K562 (cell line): ENCODE measurements around the gene TIGD7. TPM values are rescaled to one million over a fixed set of nuclear protein-coding genes. Genes with fewer than 3 reads are reported as not detected.

ENCODE experiments used
- ARNT ChIP-seq, 2 experiments: fragments of 450-650 bp; IDR thresholded peaks; 2 replicates each; pipeline ENCODE4 v1.6.1; 2016; ENCODE audit warnings: mild to moderate bottlenecking in 1 of 2
- BRF1 ChIP-seq: IDR thresholded peaks from 3 replicates; pipeline ENCODE4 v1.6.1; 2011; ENCODE audit warnings: borderline replicate concordance, mild to moderate bottlenecking; ENCODE audit not compliant: insufficient read length; ENCODE audit errors: extremely low read depth
- DDX20 ChIP-seq: fragments of 450-650 bp; IDR thresholded peaks from 2 replicates; pipeline ENCODE4 v1.6.1; 2016; ENCODE audit warnings: missing genetic modification characterization, low read depth, mild to moderate bottlenecking, missing compliant biosample characterization, moderate library complexity
- EP400 ChIP-seq: fragments of 450-650 bp; IDR thresholded peaks from 2 replicates; pipeline ENCODE4 v1.6.1; 2017; ENCODE audit warnings: antibody characterized with exemption, mild to moderate bottlenecking, moderate library complexity
- ETV5 ChIP-seq: sonication (generic); formaldehyde crosslinking; IDR thresholded peaks from 2 replicates; pipeline ENCODE4 v1.4.0; 2020; ENCODE audit warnings: low read depth, mild to moderate bottlenecking, missing genetic modification reagents
- HEY1 ChIP-seq: fragments of 250-450 bp; sonication (Bioruptor Pico); IDR thresholded peaks from 2 replicates; pipeline ENCODE4 v1.5.0; 2020; ENCODE audit warnings: mild to moderate bottlenecking, moderate library complexity, borderline replicate concordance
- HNRNPH1 ChIP-seq: fragments of 200-400 bp; formaldehyde crosslinking; optimal IDR thresholded peaks from 2 replicates; pipeline ENCODE3; 2017; ENCODE audit warnings: low read depth, mild to moderate bottlenecking, low read length, moderate library complexity
- KLF6 ChIP-seq: fragments of 250-450 bp; sonication (Bioruptor Pico); IDR thresholded peaks from 2 replicates; pipeline ENCODE4 v1.4.0; 2020; ENCODE audit warnings: mild to moderate bottlenecking, moderate library complexity, borderline replicate concordance
- LARP7 ChIP-seq: fragments of 450-650 bp; IDR thresholded peaks from 2 replicates; pipeline ENCODE4 v1.6.1; 2016
- MTA3 ChIP-seq: fragments of 450-650 bp; formaldehyde crosslinking; IDR thresholded peaks from 2 replicates; pipeline ENCODE4 v1.6.1; 2017; ENCODE audit warnings: mild to moderate bottlenecking, borderline replicate concordance
- NCOA1 ChIP-seq: fragments of 450-650 bp; IDR thresholded peaks from 2 replicates; pipeline ENCODE4 v1.6.1; 2016; ENCODE audit warnings: low read depth
- PCBP1 ChIP-seq: fragments of 200-400 bp; formaldehyde crosslinking; IDR thresholded peaks from 2 replicates; pipeline ENCODE4 v1.6.1; 2018; ENCODE audit warnings: mild to moderate bottlenecking, low read depth, low read length; ENCODE audit not compliant: poor library complexity, severe bottlenecking
- SMAD1 ChIP-seq: fragments of 150-350 bp; IDR thresholded peaks from 2 replicates; pipeline ENCODE4 v1.6.1; 2014; ENCODE audit warnings: low read length, low read depth; ENCODE audit not compliant: partially characterized antibody
- SMAD2 ChIP-seq: fragments of 150-350 bp; IDR thresholded peaks from 2 replicates; pipeline ENCODE4 v1.6.1; 2014; ENCODE audit warnings: low read depth, mild to moderate bottlenecking, low read length
- TAF15 ChIP-seq: fragments of 200-400 bp; formaldehyde crosslinking; IDR thresholded peaks from 2 replicates; pipeline ENCODE4 v1.6.1; 2017; ENCODE audit warnings: mild to moderate bottlenecking, low read depth, low read length, moderate library complexity
- TEAD2 ChIP-seq: fragments of 450-650 bp; IDR thresholded peaks from 2 replicates; pipeline ENCODE4 v1.6.1; 2016; ENCODE audit warnings: missing genetic modification characterization, control low read depth, missing compliant biosample characterization
- ZNF436 ChIP-seq: fragments of 250-450, 450-650 bp; sonication (Bioruptor Pico); formaldehyde crosslinking; IDR thresholded peaks from 2 replicates; pipeline ENCODE4 v1.7.0; 2020; ENCODE audit warnings: mild to moderate bottlenecking
- polyA plus RNA-seq, 8 experiments: library from polyadenylated mRNA; depleted of rRNA in 4 of 8; stranded (reverse) in 5 of 8; unstranded in 3 of 8; fragments of >200 nt; fragmentation: Nextera tagmentation in 2 of 8; fragmentation: Illumina TruSeq in 1 of 8; extraction: Ambion mirVana in 2 of 8; extraction: Trizol in 1 of 8; gene quantifications; 2 replicates each; pipeline versions ENCODE4 v1.2.1 to v1.2.3, GENCODE V29; 2011 to 2014; ENCODE audit warnings: inconsistent platforms in 1 of 8, missing spikeins in 1 of 8
- total RNA-seq, 7 experiments: library from RNA; depleted of rRNA in 6 of 7; stranded (reverse); fragments of >200 nt in 6 of 7; fragmentation: Illumina TruSeq in 2 of 7; extraction: Trizol in 2 of 7; gene quantifications; 2 replicates each; pipeline versions ENCODE4 v1.2.1 to v1.2.3, GENCODE V29; 2011 to 2021; ENCODE audit warnings: low replicate concordance in 1 of 7
- TF ChIP-seq, protein P1 (sequence below): fragments of 450-650 bp; IDR thresholded peaks from 2 replicates; pipeline ENCODE4 v1.6.1; 2017; ENCODE audit warnings: antibody characterized with exemption, mild to moderate bottlenecking
- TF ChIP-seq, protein P2 (sequence below): sonication (generic); formaldehyde crosslinking; IDR thresholded peaks from 2 replicates; pipeline ENCODE4 v1.8.1; 2023; ENCODE audit warnings: mild to moderate bottlenecking, missing genetic modification reagents
- TF ChIP-seq, protein P3 (sequence below), 2 experiments: fragments of 450-650 bp; IDR thresholded peaks; 2 replicates each; pipeline ENCODE4 v1.6.1; 2016

TIGD7 gene
- total and polyA plus RNA-seq, 9 of the 15 experiments (the other 6 are each of a cell fraction or from before 2014, with no cell fraction given), result 0.84 to 10.7 (median 6.7) TPM

DNA sequence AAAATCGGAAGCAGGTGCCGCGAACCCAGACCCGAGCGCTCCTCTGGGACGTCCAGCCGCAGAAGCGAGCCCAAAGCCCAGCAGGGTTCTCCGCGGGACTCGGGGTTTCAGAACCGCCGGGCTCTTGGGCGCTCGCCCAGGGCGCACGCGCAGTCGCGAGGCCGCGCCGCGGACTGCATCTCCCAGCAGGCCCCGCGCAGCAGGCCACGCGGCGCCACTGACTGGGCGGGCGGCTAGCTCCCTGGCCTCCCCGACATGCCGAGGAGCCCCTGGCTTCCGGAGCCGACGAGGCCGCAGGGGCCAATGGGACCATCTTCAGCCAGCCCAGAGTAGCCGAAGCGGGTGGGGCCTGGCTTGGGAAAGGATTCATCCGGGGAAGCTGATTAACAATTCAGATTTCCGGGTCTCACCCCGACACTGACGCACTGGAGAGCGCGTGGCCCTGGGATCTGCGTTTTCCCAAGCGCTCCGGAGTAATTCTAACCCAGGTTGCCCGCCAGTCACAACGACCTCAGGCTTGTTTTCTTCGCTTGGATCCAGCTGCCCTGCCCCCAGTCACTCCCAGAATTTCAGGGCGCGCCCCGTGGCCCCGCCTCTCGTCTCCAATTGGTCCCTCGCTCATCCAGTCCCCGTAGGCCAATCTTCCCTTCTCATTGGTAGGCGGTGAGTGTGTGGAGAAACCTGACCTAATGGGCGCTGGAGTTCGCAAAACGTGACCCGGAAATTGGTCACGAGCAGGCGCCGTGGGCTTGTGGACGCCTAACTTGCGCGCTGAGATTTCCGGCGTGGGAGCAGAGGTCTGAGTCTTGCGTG is 22.3 kb downstream of the TIGD7 start, which contains the start of gene ZNF263 (continued):
- TF ChIP-seq SMAD2, result no peak
- no peak for TF ChIP-seq BRF1
- TF ChIP-seq EP400, result peak; percentile 96
- no peak for TF ChIP-seq TEAD2 (tag)
- peak; percentile 57; the same call in 1 of the 2 replicates for TF ChIP-seq ETV5 (CRISPR knock-in tag)
- TF ChIP-seq PCBP1, result no peak
- TF ChIP-seq, protein P1, sequence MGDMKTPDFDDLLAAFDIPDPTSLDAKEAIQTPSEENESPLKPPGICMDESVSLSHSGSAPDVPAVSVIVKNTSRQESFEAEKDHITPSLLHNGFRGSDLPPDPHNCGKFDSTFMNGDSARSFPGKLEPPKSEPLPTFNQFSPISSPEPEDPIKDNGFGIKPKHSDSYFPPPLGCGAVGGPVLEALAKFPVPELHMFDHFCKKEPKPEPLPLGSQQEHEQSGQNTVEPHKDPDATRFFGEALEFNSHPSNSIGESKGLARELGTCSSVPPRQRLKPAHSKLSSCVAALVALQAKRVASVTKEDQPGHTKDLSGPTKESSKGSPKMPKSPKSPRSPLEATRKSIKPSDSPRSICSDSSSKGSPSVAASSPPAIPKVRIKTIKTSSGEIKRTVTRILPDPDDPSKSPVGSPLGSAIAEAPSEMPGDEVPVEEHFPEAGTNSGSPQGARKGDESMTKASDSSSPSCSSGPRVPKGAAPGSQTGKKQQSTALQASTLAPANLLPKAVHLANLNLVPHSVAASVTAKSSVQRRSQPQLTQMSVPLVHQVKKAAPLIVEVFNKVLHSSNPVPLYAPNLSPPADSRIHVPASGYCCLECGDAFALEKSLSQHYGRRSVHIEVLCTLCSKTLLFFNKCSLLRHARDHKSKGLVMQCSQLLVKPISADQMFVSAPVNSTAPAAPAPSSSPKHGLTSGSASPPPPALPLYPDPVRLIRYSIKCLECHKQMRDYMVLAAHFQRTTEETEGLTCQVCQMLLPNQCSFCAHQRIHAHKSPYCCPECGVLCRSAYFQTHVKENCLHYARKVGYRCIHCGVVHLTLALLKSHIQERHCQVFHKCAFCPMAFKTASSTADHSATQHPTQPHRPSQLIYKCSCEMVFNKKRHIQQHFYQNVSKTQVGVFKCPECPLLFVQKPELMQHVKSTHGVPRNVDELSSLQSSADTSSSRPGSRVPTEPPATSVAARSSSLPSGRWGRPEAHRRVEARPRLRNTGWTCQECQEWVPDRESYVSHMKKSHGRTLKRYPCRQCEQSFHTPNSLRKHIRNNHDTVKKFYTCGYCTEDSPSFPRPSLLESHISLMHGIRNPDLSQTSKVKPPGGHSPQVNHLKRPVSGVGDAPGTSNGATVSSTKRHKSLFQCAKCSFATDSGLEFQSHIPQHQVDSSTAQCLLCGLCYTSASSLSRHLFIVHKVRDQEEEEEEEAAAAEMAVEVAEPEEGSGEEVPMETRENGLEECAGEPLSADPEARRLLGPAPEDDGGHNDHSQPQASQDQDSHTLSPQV, result no peak
- no peak for TF ChIP-seq TAF15
- TF ChIP-seq HNRNPH1, result no peak
- TF ChIP-seq MTA3, result peak; percentile 60; the same call in 1 of the 2 replicates
- TF ChIP-seq, protein P2, sequence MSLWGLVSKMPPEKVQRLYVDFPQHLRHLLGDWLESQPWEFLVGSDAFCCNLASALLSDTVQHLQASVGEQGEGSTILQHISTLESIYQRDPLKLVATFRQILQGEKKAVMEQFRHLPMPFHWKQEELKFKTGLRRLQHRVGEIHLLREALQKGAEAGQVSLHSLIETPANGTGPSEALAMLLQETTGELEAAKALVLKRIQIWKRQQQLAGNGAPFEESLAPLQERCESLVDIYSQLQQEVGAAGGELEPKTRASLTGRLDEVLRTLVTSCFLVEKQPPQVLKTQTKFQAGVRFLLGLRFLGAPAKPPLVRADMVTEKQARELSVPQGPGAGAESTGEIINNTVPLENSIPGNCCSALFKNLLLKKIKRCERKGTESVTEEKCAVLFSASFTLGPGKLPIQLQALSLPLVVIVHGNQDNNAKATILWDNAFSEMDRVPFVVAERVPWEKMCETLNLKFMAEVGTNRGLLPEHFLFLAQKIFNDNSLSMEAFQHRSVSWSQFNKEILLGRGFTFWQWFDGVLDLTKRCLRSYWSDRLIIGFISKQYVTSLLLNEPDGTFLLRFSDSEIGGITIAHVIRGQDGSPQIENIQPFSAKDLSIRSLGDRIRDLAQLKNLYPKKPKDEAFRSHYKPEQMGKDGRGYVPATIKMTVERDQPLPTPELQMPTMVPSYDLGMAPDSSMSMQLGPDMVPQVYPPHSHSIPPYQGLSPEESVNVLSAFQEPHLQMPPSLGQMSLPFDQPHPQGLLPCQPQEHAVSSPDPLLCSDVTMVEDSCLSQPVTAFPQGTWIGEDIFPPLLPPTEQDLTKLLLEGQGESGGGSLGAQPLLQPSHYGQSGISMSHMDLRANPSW (CRISPR knock-in tag), result no peak; the same call in 1 of the 2 replicates
- TF ChIP-seq, protein P3, sequence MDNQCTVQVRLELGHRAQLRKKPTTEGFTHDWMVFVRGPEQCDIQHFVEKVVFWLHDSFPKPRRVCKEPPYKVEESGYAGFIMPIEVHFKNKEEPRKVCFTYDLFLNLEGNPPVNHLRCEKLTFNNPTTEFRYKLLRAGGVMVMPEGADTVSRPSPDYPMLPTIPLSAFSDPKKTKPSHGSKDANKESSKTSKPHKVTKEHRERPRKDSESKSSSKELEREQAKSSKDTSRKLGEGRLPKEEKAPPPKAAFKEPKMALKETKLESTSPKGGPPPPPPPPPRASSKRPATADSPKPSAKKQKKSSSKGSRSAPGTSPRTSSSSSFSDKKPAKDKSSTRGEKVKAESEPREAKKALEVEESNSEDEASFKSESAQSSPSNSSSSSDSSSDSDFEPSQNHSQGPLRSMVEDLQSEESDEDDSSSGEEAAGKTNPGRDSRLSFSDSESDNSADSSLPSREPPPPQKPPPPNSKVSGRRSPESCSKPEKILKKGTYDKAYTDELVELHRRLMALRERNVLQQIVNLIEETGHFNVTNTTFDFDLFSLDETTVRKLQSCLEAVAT (IDR thresholded peaks at IDR 0.05), result peak in 1 of 2 experiments; percentile 69; a peak in 2 of 4 replicates
- TF ChIP-seq ARNT (IDR thresholded peaks at IDR 0.05), result peak in 1 of 2 experiments; percentile 71; a peak in 1 of 4 replicates
- TF ChIP-seq LARP7, result no peak
- peak; percentile 10 for TF ChIP-seq SMAD1
- TF ChIP-seq HEY1, result no peak
- no peak for TF ChIP-seq DDX20 (tag)
- TF ChIP-seq NCOA1, result peak; percentile 32; the same call in 1 of the 2 replicates
- TF ChIP-seq KLF6, result peak; percentile 86; the same call in 1 of the 2 replicates
- TF ChIP-seq ZNF436 (CRISPR knock-in tag), result no peak
